Chondrocyte (in vitro differentiated cells): ENCODE results near the gene NAT8L. TPM values are rescaled to one million over a fixed set of nuclear protein-coding genes. Genes with fewer than 3 reads are reported as not detected.

ENCODE experiments used
- DNase-seq: peaks from one replicate; pipeline ENCODE4 v3.0.0; 2021; ENCODE audit warnings: mixed read lengths, low spot score
- H3K27ac Mint-ChIP-seq: one replicate; pipeline ENCODE4 v1.8.0; 2021; ENCODE audit warnings: mild to moderate bottlenecking, moderate library complexity, mixed read lengths; ENCODE audit not compliant: unreplicated experiment
- H3K27me3 Mint-ChIP-seq: 2 replicates; pipeline ENCODE4 v1.8.0; 2021; ENCODE audit warnings: low read depth, mixed read lengths
- H3K36me3 Mint-ChIP-seq: 2 replicates; pipeline ENCODE4 v1.8.0; 2021; ENCODE audit warnings: low read depth, mixed read lengths
- H3K4me1 Mint-ChIP-seq: 2 replicates; pipeline ENCODE4 v1.8.0; 2021; ENCODE audit warnings: low read depth, mild to moderate bottlenecking, mixed read lengths
- H3K4me3 Mint-ChIP-seq: one replicate; pipeline ENCODE4 v1.8.0; 2021; ENCODE audit warnings: mild to moderate bottlenecking, moderate library complexity, mixed read lengths; ENCODE audit not compliant: unreplicated experiment
- H3K9me3 Mint-ChIP-seq: 2 replicates; pipeline ENCODE4 v1.8.0; 2021; ENCODE audit warnings: low read depth, mixed read lengths
- CTCF ChIP-seq: fragments of 200-600 bp; sonication (generic); IDR thresholded peaks from 2 replicates; pipeline ENCODE4 v1.5.0; 2021; ENCODE audit warnings: antibody characterized with exemption, mild to moderate bottlenecking, moderate library complexity
- total RNA-seq: library from RNA; stranded (reverse); gene quantifications from 3 replicates; pipeline ENCODE4 v1.2.1, GENCODE V29; 2021

Gene NAT8L
- total RNA-seq, 1 donor from 2014 or later = 1.6 TPM

GRCh38 chr4:2078584-2078983, 19.5 kb downstream of the NAT8L start:
- Mint-ChIP-seq H3K36me3 (peaks cover 3% of the 10 kb centered on the region), H3K4me1 (no peaks in the 10 kb centered on the region), H3K4me3 (no peak overlapping the region), H3K27ac (no peak overlapping the region), H3K9me3 (no peaks in the 10 kb centered on the region), H3K27me3 (no peaks in the 10 kb centered on the region)
- TF ChIP-seq CTCF = no peak
- no peak for DNase-seq

GRCh38 chr4:2079006-2079405, 19.9 kb downstream of the NAT8L start:
- TF ChIP-seq CTCF = no peak
- H3K4me1 Mint-ChIP-seq = no peaks in the 10 kb centered on the region
- no peak overlapping the region for H3K4me3 Mint-ChIP-seq
- no peaks in the 10 kb centered on the region for H3K27me3 Mint-ChIP-seq
- peak; percentile 28 for DNase-seq
- peaks cover 3% of the 10 kb centered on the region for H3K36me3 Mint-ChIP-seq
- H3K27ac Mint-ChIP-seq = no peak overlapping the region
- no peaks in the 10 kb centered on the region for H3K9me3 Mint-ChIP-seq

- TF ChIP-seq CTCF = no peak
- no peaks in the 10 kb centered on the region for H3K27me3 Mint-ChIP-seq
- H3K36me3 Mint-ChIP-seq = peaks cover 5% of the 10 kb centered on the region
- no peaks in the 10 kb centered on the region for H3K9me3 Mint-ChIP-seq
- H3K4me1 Mint-ChIP-seq = no peaks in the 10 kb centered on the region
- H3K27ac Mint-ChIP-seq = no peak overlapping the region
- DNase-seq = no peak
- H3K4me3 Mint-ChIP-seq = no peak overlapping the region
These were observed 20.8 kb downstream of the NAT8L start for GRCh38 chr4:2079926-2080325.

- no peak overlapping the region for H3K4me3 Mint-ChIP-seq
- H3K9me3 Mint-ChIP-seq = no peaks in the 10 kb centered on the region
- H3K27me3 Mint-ChIP-seq = no peaks in the 10 kb centered on the region
- no peaks in the 10 kb centered on the region for H3K4me1 Mint-ChIP-seq
- no peak for TF ChIP-seq CTCF
- no peak for DNase-seq
- no peak overlapping the region for H3K27ac Mint-ChIP-seq
- peaks cover 5% of the 10 kb centered on the region for H3K36me3 Mint-ChIP-seq
These were observed 21.5 kb downstream of the NAT8L start for GRCh38 chr4:2080429-2081300.

- no peak overlapping the region for H3K4me3 Mint-ChIP-seq
- TF ChIP-seq CTCF = no peak
- no peaks in the 10 kb centered on the region for H3K4me1 Mint-ChIP-seq
- no peak for DNase-seq
- no peaks in the 10 kb centered on the region for H3K9me3 Mint-ChIP-seq
- no peaks in the 10 kb centered on the region for H3K27me3 Mint-ChIP-seq
- peaks cover 6% of the 10 kb centered on the region for H3K36me3 Mint-ChIP-seq
- no peak overlapping the region for H3K27ac Mint-ChIP-seq
These were observed 22.4 kb downstream of the NAT8L start for GRCh38 chr4:2081540-2081939.
